DOHH2 (cell line): ENCODE measurements around the gene MEOX2.

Experiments used
- H3F3A ChIP-seq: fragments of 200-600 bp; sonication (generic), shearing (Covaris generic); 2 replicates; pipeline ENCODE4 v1.6.0; 2016; ENCODE audit warnings: antibody characterized with exemption, mild to moderate bottlenecking; ENCODE audit not compliant: control insufficient read depth, insufficient read depth
- H3K27ac ChIP-seq: fragments of 200-600 bp; sonication (generic); 2 replicates; pipeline ENCODE4 v1.5.1; 2014; ENCODE audit warnings: low read depth, mild to moderate bottlenecking, low read length, moderate library complexity
- H3K27me3 ChIP-seq: fragments of 200-600 bp; sonication (generic); 2 replicates; pipeline ENCODE4 v1.6.1; 2014; ENCODE audit warnings: mild to moderate bottlenecking, low read length, mixed read lengths; ENCODE audit not compliant: control insufficient read depth
- H3K36me3 ChIP-seq: fragments of 200-600 bp; sonication (generic); 2 replicates; pipeline ENCODE4 v1.6.1; 2014; ENCODE audit warnings: mild to moderate bottlenecking, low read length, moderate library complexity, mixed read lengths; ENCODE audit not compliant: control insufficient read depth
- H3K4me1 ChIP-seq: fragments of 200-600 bp; sonication (generic); 2 replicates; pipeline ENCODE4 v1.6.1; 2014; ENCODE audit warnings: mild to moderate bottlenecking, low read length, mixed read lengths; ENCODE audit not compliant: control insufficient read depth
- H3K4me2 ChIP-seq: fragments of 200-600 bp; sonication (generic); 2 replicates; pipeline ENCODE4 v1.6.0; 2014; ENCODE audit warnings: mild to moderate bottlenecking, low read length, moderate library complexity
- H3K4me3 ChIP-seq: fragments of 200-600 bp; sonication (generic); 2 replicates; pipeline ENCODE4 v1.5.1; 2014; ENCODE audit warnings: mild to moderate bottlenecking, low read length, mixed read lengths
- H3K79me2 ChIP-seq: fragments of 200-600 bp; sonication (generic); 2 replicates; pipeline ENCODE4 v1.6.1; 2014; ENCODE audit warnings: mild to moderate bottlenecking, low read length, mixed read lengths; ENCODE audit not compliant: control insufficient read depth
- H3K9me2 ChIP-seq: fragments of 200-600 bp; sonication (generic); replicated peaks from 2 replicates; pipeline ENCODE4 v1.6.1; 2014; ENCODE audit warnings: mild to moderate bottlenecking, low read length, mixed read lengths; ENCODE audit not compliant: control insufficient read depth
- H3K9me3 ChIP-seq: fragments of 200-600 bp; sonication (generic); 2 replicates; pipeline ENCODE4 v1.6.1; 2014; ENCODE audit warnings: antibody characterized with exemption, low read length, mixed read lengths; ENCODE audit not compliant: control insufficient read depth, insufficient read depth
- H4K20me1 ChIP-seq: fragments of 200-600 bp; sonication (generic); 2 replicates; pipeline ENCODE4 v1.6.0; 2014; ENCODE audit warnings: low read depth, mild to moderate bottlenecking, antibody characterized with exemption, low read length, moderate library complexity; ENCODE audit not compliant: control insufficient read depth, insufficient read depth
- CTCF ChIP-seq: fragments of 200-600 bp; sonication (generic); IDR thresholded peaks from one replicate; pipeline ENCODE4 v1.5.1; 2014; ENCODE audit warnings: antibody characterized with exemption, mild to moderate bottlenecking, low read depth, low read length; ENCODE audit not compliant: poor library complexity, severe bottlenecking
- EZH2phosphoT487 ChIP-seq: fragments of 200-600 bp; sonication (generic); IDR thresholded peaks from 2 replicates; pipeline ENCODE4 v1.6.1; 2017; ENCODE audit warnings: borderline replicate concordance, mild to moderate bottlenecking, antibody characterized with exemption, low read length, moderate library complexity, mixed read lengths

Gene MEOX2

DNA sequence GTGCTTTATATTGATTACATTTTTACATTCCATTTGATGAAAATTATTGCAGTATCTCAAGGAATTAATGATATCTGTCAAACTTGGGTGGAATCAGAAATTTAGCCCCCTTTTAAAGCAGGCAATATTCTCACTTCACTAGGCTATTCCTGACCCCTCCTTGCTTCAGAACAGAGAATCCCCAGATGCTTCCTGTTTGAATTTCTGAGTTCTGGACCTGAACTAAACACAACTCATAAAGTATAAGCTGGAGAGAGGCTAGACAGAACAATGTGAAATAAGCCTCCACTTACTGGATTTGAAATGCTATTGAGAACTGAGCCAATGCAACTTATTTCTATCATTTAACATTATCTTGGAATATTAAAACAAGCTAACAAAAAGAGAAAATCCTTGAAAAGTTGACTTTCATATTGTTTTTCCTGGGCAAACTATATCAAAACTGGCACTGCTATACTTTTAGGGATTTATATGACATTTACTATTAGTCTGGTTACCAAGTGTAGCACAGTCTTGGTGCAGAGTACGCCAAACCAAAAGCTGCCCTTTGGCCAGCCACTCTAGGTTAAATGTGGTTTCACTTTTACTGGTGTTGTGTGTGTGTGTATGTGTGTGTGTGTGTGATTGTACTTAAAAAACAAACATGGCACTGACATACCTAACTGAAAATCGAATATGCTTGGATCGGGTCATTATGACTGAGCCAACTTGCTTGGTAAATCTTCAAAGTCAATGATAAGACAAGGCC lies 105.7 kb downstream of the MEOX2 start:
- Histone ChIP-seq H3F3A (no peaks in the 10 kb centered on the region), H3K4me2 (no peak overlapping the region), H4K20me1 (no peaks in the 10 kb centered on the region), H3K27ac (no peak overlapping the region), H3K36me3 (no peaks in the 10 kb centered on the region), H3K4me1 (no peaks in the 10 kb centered on the region), H3K4me3 (no peak overlapping the region), H3K27me3 (no peaks in the 10 kb centered on the region), H3K9me2 (no peaks in the 10 kb centered on the region), H3K79me2 (no peaks in the 10 kb centered on the region), H3K9me3 (peaks cover 11% of the 10 kb centered on the region; the same call in 1 of the 2 replicates)
- TF ChIP-seq EZH2phosphoT487 (no peak), CTCF (no peak)

- Histone ChIP-seq H3K79me2 (no peaks in the 10 kb centered on the region), H3K4me2 (no peak overlapping the region), H3K9me3 (peaks cover 3% of the 10 kb centered on the region; the same call in 1 of the 2 replicates), H3K27me3 (no peaks in the 10 kb centered on the region), H3K9me2 (no peaks in the 10 kb centered on the region), H3K4me1 (no peaks in the 10 kb centered on the region), H4K20me1 (no peaks in the 10 kb centered on the region), H3K4me3 (no peak overlapping the region), H3K27ac (no peak overlapping the region), H3K36me3 (no peaks in the 10 kb centered on the region), H3F3A (no peaks in the 10 kb centered on the region)
- TF ChIP-seq EZH2phosphoT487: no peak
- no peak for TF ChIP-seq CTCF
These were observed 108.9 kb downstream of the MEOX2 start for GRCh38 chr7:15577600-15577999.

GRCh38 chr7:15571301-15571878 lies 115.1 kb downstream of the MEOX2 start:
- Histone ChIP-seq H3F3A (no peaks in the 10 kb centered on the region), H3K9me2 (no peaks in the 10 kb centered on the region), H3K4me1 (no peaks in the 10 kb centered on the region), H3K36me3 (no peaks in the 10 kb centered on the region), H3K4me2 (no peak overlapping the region), H3K27ac (no peak overlapping the region), H3K27me3 (no peaks in the 10 kb centered on the region), H3K9me3 (peaks cover 3% of the 10 kb centered on the region; the same call in 1 of the 2 replicates), H4K20me1 (no peaks in the 10 kb centered on the region), H3K4me3 (no peak overlapping the region), H3K79me2 (no peaks in the 10 kb centered on the region)
- TF ChIP-seq EZH2phosphoT487 (no peak), CTCF (no peak)
